NCI-H446 (cell line): ENCODE data around the gene MAGI1.
A peak's percentile ranks its signal among the peaks of the same experiment; 100 is the strongest.
"Not testable (repeated sequence)": the region's sequence is repeated elsewhere in the genome, so short reads cannot be mapped to it uniquely, and the experiment has no call there.

Experiments
- DNase-seq, 2 experiments: peaks; one replicate each; lab custom pipeline; 2025; lab: John Stamatoyannopoulos, UW

The MAGI1 gene

GRCh38 chr3:65526656-65527055 is 512.1 kb downstream of the MAGI1 start:
- no peak for DNase-seq

GRCh38 chr3:65524584-65524983 is 514.1 kb downstream of the MAGI1 start:
- peak in 1 of 2 experiments; percentile 68 for DNase-seq

- no peak for DNase-seq
Observed at GRCh38 chr3:65523878-65524277, 514.8 kb downstream of the MAGI1 start.

- no peak for DNase-seq
Observed at GRCh38 chr3:65521032-65521431, 517.7 kb downstream of the MAGI1 start.

- DNase-seq = no peak
Observed at GRCh38 chr3:65516998-65517397, 521.7 kb downstream of the MAGI1 start.

- not testable (repeated sequence) for DNase-seq
Observed at GRCh38 chr3:65514317-65514716, 524.4 kb downstream of the MAGI1 start.

- DNase-seq = not testable (repeated sequence)
Observed at GRCh38 chr3:65509423-65509794, 529.3 kb downstream of the MAGI1 start.

- DNase-seq = no peak
Observed at GRCh38 chr3:65508750-65509422, 529.8 kb downstream of the MAGI1 start.

- no peak for DNase-seq
Observed at GRCh38 chr3:65507437-65507836, 531.3 kb downstream of the MAGI1 start.

GRCh38 chr3:65503776-65504175 is 534.9 kb downstream of the MAGI1 start:
- DNase-seq = no peak

GRCh38 chr3:65502526-65502925 is 536.2 kb downstream of the MAGI1 start:
- DNase-seq = no peak

- DNase-seq = no peak
Observed at GRCh38 chr3:65500398-65501306, 538.1 kb downstream of the MAGI1 start.

- peak; percentile 78 to 95 for DNase-seq
Observed at GRCh38 chr3:65497846-65498245, 540.9 kb downstream of the MAGI1 start.

GRCh38 chr3:65497236-65497635 is 541.5 kb downstream of the MAGI1 start:
- no peak for DNase-seq

- no peak for DNase-seq
Observed at GRCh38 chr3:65493938-65494337, 544.8 kb downstream of the MAGI1 start.

- no peak for DNase-seq
Observed at GRCh38 chr3:65493371-65493882, 545.3 kb downstream of the MAGI1 start.

GRCh38 chr3:65492249-65492648 is 546.5 kb downstream of the MAGI1 start:
- no peak for DNase-seq

GRCh38 chr3:65490114-65490513 is 548.6 kb downstream of the MAGI1 start:
- DNase-seq = no peak

- DNase-seq = no peak
Observed at GRCh38 chr3:65489253-65489652, 549.5 kb downstream of the MAGI1 start.

- no peak for DNase-seq
Observed at GRCh38 chr3:65485826-65486469, 552.8 kb downstream of the MAGI1 start.

GRCh38 chr3:65484964-65485363 is 553.8 kb downstream of the MAGI1 start:
- no peak for DNase-seq

- DNase-seq = peak in 1 of 2 experiments; percentile 46
Observed at GRCh38 chr3:65483480-65483879, 555.2 kb downstream of the MAGI1 start.

- DNase-seq = no peak
Observed at GRCh38 chr3:65483011-65483410, 555.7 kb downstream of the MAGI1 start.
